Activated CD4-positive, alpha-beta T cell treated with anti-CD3 and anti-CD28 coated beads for 48 hours (primary cell): Measurements from ENCODE around the gene SOX15.
"Not testable (repeated sequence)": the region's sequence is repeated elsewhere in the genome, so short reads cannot be mapped to it uniquely, and the experiment has no call there.

Experiments used
- DNase-seq: peaks from one replicate; pipeline ENCODE4 v3.0.0-alpha.2; 2020

Gene SOX15

GRCh38 chr17:7589891-7590691, at the start of gene SOX15:
Gene SOX15, minus strand, starts transcription at chr17:7590094. Its CDS starts 418 bp downstream, at chr17:7589676.
- no peak for DNase-seq

GRCh38 chr17:7636163-7636562, 46.3 kb upstream of the SOX15 start:
- DNase-seq: no peak

DNA sequence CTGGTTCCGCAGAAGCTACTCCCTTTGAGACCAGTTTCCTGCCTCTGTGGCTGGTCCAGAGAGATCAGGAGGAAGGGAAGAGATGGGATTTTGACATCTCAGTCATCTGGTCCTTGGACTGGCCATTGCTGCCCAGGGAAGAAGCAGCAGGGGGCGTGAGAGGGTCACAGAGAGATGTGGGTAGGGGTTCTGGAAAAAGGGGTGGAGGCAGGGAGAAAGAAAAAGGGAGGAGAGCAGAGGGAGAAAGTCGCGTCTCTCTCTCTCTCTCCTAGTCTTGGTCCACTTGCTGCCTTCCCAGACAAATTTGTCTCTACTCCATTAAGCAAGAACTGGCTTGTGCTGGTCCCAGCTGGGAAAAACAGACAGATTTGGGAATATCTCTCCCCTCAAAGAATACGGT, 44.5 kb upstream of the SOX15 start:
- peak; percentile 36 for DNase-seq

DNA sequence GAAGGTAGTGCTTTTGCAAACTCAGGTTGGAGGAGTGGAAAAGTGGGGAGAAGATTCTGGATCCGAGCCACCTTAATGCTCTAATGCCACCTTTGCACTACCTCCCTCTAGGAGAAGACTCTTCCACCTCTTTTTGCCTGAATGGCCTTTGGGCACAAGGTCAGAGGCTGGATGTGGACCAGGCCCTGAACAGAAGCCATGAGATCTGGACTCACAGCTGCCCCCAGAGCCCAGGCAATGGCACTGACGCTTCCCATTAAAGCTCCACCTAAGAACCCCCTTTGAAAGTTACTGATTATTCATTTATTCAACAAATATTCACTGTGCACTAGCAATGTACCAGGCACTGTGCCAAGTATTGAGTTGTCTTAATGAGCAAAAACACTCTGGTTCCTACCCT, 43.2 kb upstream of the SOX15 start:
- DNase-seq: no peak

GRCh38 chr17:7632492-7632894, 42.6 kb upstream of the SOX15 start:
- peak; percentile 40 for DNase-seq

DNA sequence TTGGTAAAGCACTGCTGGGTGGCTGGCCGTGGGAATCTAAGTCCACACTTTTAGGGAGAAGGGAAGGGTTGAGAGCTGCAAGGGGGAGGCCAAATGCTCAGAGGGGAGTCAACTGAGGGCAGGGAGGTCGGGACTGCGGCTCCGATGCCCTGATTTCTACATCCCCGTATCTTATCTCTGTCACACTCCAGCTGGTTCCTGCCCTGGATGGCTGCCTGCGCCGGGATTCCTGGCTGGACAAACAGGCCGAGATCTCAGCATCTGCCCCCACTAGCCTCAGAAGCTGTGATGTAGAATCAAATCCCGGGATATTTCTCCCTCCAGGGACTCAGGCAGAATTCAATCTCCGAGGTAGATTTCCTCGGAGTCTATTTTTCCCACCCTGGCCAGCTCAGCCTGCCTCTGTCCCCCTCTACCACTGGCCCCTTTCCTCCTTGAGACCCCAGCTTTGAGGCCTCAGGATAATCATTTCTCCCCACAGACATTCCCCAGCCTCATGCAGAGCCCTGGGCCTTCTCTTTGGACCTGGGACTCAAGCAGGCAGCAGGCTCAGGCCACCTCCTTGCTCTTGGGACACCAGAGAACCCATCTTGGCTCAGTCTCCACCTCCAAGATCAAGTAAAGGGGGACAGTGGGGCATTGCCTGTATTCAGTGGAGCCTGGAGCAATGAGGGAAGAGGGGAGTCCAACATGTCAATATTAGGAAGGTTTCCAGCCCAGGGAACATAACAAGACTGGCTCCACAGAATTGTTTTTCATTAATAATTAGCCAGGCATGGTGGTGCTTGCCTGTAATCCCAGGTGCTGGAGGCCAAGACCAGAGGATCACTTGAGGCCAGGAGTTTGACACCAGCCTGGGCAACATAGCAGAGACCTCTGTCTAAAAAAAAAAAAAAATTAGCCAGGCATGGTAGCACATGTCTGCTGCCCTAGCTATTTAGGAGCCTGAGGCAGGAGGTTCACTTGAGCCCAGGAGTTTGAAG, 41.8 kb upstream of the SOX15 start:
- no peak for DNase-seq

GRCh38 chr17:7629939-7630571, 40.2 kb upstream of the SOX15 start, which contains the start of gene SHBG:
Gene SHBG, plus strand, starts transcription at chr17:7630135. Its CDS starts 38 bp downstream, at chr17:7630173.
- DNase-seq: no peak

GRCh38 chr17:7627250-7628121, 37.6 kb upstream of the SOX15 start, which contains the start of gene SAT2:
Gene SAT2, minus strand, starts transcription at chr17:7627821. Its CDS starts 186 bp downstream, at chr17:7627635.
- peak; percentile 87 for DNase-seq

DNA sequence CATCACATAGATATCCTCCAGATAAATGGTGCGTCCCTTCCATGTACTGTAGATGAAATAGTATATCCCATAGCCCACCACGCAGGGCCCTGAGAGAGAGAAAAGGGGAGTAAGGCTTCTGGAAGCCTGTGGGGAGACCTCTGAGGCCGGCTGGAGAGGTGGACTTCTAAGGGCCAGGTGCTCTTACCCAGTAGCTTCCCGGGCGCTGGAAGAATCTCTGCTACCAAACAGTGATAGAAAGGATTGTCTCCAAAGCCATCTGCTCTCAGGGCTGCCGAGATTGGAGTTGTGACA, 37.0 kb upstream of the SOX15 start:
- DNase-seq: no peak

GRCh38 chr17:7626307-7626706, 36.4 kb upstream of the SOX15 start:
- no peak for DNase-seq

DNA sequence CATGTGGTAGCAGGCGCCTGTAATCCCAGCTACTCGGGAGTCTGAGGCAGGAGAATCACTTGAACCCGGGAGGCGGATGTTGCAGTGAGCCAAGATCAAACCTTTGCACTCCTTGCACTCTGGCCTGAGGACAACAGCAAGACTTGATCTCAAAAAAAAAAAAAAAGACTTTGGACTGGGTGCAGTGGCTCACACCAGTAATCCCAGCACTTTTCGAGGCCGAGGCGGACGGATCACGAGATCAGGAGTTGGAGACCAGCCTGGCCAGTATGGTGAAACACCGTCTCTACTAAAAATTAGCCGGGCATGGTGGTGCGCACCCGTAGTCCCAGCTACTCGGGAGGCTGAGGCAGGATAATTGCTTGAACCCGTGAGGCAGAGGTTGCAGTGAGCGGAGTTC, 35.9 kb upstream of the SOX15 start:
- not testable (repeated sequence) for DNase-seq

- DNase-seq: no peak
These were observed 33.8 kb upstream of the SOX15 start for GRCh38 chr17:7623661-7624060.

- DNase-seq: no peak
These were observed 30.9 kb upstream of the SOX15 start for GRCh38 chr17:7620835-7621234.

- no peak for DNase-seq
These were observed 28.7 kb upstream of the SOX15 start for GRCh38 chr17:7618608-7619007.

- no peak for DNase-seq
These were observed 25.4 kb upstream of the SOX15 start for GRCh38 chr17:7615265-7615747.

- peak; percentile 100 for DNase-seq
These were observed 24.8 kb upstream of the SOX15 start, which contains the start of gene FXR2 for GRCh38 chr17:7614425-7615264. Gene FXR2, minus strand, starts transcription at chr17:7614897. Its CDS starts 365 bp downstream, at chr17:7614532.

- no peak for DNase-seq
These were observed 24.0 kb upstream of the SOX15 start for GRCh38 chr17:7613769-7614424.

- DNase-seq: no peak
These were observed 22.4 kb upstream of the SOX15 start for GRCh38 chr17:7612294-7612640.

DNA sequence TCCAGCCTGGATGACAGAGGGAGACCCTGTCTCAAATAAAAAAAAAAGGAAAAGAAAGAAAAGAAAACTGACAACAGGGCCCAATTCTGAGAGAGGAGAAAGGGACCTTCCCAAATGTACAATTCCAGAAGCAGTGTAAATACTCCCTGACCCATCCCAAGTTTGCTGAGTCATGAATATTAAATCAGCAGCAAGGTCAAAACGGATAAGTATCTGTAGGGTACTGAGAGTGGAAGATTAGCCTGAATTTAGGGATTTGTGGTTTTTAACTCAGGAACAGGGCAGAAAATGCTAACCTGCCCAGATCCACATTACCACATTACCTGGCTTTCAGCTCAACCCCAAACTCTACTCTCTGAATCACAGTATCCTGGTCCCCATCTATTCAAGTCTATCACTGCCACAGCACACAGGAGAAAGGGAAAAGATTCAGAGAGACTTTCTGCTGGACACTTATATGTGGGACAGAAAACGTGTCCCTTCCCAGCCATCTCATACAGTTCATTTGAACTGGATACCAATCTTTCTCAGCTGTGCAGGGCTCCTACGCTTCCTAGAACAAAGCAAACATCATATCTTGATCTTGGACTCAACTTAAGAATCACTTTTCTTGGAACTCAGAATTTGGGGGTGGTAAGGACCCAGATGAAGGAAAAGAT, 21.9 kb upstream of the SOX15 start:
- no peak for DNase-seq

DNA sequence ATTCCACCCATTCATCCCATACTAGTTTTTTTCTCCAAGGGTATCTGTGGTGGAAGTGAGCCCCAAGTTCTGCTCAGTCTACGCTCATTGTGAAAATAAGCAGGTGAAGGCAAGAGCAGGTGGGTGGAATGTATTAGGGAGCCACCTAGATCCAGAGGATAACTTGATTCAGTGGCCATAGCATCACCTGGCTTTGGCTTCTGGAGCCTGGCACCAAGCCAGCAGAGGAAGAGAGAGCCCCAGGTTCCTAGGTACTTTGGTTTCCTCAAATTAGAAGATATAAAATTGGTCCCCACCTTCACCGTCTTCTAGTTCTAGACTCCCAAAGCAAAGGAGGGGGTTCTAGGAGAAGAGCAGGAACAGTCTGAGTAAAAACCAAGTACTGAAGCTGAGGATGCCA, 20.7 kb upstream of the SOX15 start:
- DNase-seq: no peak
